ENCODE measurements around the gene GABRE. TPM values are rescaled to one million over a fixed set of nuclear protein-coding genes. Genes with fewer than 3 reads are reported as not detected.
A peak's percentile ranks its signal among the peaks of the same experiment; 100 is the strongest.

The GABRE gene
- total RNA-seq, 4 donors from 2014 or later: 38.4 to 149 (median 77.1) TPM

- no peak for TF ChIP-seq POLR2A (IDR thresholded peaks at IDR 0.05)
- intact Hi-C loops (cut with DNase I): no loop called here
- peak overlapping the region in 1 of 4 donors; percentile 2 for H3K4me3 ChIP-seq
- DNase-seq: no peak
- WGBS, 2 donors: 45 to 48% methylated on average over 4 of the region's 4 CpGs
- H3K36me3 ChIP-seq: no peaks in the 10 kb centered on the region
- peak overlapping the region; percentile 69 to 83 (median 73) for H3K27ac ChIP-seq
- no peaks in the 10 kb centered on the region for H3K9me3 ChIP-seq
- peaks cover 0 to 56% (median 0%) of the 10 kb centered on the region in 3 donors for H3K4me1 ChIP-seq
- no peaks in the 10 kb centered on the region for H3K27me3 ChIP-seq
Observed at GRCh38 chrX:151984902-151985301, 10.4 kb upstream of the GABRE start.

- 0 to 27% methylated on average over 1 to 3 of the region's 3 CpGs for WGBS, 2 donors
- TF ChIP-seq, protein P1, sequence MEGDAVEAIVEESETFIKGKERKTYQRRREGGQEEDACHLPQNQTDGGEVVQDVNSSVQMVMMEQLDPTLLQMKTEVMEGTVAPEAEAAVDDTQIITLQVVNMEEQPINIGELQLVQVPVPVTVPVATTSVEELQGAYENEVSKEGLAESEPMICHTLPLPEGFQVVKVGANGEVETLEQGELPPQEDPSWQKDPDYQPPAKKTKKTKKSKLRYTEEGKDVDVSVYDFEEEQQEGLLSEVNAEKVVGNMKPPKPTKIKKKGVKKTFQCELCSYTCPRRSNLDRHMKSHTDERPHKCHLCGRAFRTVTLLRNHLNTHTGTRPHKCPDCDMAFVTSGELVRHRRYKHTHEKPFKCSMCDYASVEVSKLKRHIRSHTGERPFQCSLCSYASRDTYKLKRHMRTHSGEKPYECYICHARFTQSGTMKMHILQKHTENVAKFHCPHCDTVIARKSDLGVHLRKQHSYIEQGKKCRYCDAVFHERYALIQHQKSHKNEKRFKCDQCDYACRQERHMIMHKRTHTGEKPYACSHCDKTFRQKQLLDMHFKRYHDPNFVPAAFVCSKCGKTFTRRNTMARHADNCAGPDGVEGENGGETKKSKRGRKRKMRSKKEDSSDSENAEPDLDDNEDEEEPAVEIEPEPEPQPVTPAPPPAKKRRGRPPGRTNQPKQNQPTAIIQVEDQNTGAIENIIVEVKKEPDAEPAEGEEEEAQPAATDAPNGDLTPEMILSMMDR (IDR thresholded peaks at IDR 0.05): no peak
- no peak for TF ChIP-seq POLR2A (IDR thresholded peaks at IDR 0.05)
- Histone ChIP-seq H3K4me1 (peaks cover 0 to 56% (median 0%) of the 10 kb centered on the region in 3 donors), H3K9me3 (no peaks in the 10 kb centered on the region), H3K36me3 (no peaks in the 10 kb centered on the region), H3K27me3 (no peaks in the 10 kb centered on the region), H3K4me3 (no peak overlapping the region), H3K27ac (peak overlapping the region; percentile 69 to 83 (median 73))
- intact Hi-C loops (cut with DNase I): no loop called here
- DNase-seq: no peak
Observed at GRCh38 chrX:151984328-151984727, 9.9 kb upstream of the GABRE start.

DNA sequence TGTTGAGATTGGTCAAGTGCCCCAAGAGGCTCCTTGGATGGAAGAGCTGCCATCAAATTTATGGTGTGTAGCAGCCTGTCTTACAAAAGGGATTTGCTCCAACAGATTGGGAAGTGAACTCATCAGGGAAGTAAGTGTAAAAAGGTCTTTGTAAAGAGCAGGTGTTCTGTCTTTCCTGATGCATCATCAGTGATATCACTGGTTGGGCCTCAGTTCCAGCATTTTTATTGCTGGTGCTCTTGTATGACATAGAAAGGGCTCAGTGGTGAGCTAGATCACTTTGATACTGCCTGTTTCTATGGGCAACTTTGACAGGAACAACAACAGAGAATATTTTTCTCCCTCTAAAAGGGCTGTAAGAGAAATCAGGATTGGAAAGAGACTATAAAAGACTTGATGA, 8.7 kb upstream of the GABRE start:
- Histone ChIP-seq H3K9me3 (no peaks in the 10 kb centered on the region), H3K27ac (peak overlapping the region in 3 of 4 donors; percentile 69 to 83 (median 76)), H3K4me3 (no peak overlapping the region), H3K4me1 (peaks cover 0 to 56% (median 0%) of the 10 kb centered on the region in 3 donors), H3K27me3 (no peaks in the 10 kb centered on the region), H3K36me3 (no peaks in the 10 kb centered on the region)
- DNase-seq: no peak
- TF ChIP-seq, protein P1 (IDR thresholded peaks at IDR 0.05): no peak
- TF ChIP-seq POLR2A (IDR thresholded peaks at IDR 0.05): no peak
- intact Hi-C loops (cut with DNase I): no loop called here

- 18 to 22% methylated on average over 3 of the region's 3 CpGs for WGBS, 2 donors
- Histone ChIP-seq H3K4me1 (peaks cover 0 to 61% (median 0%) of the 10 kb centered on the region in 3 donors), H3K4me3 (no peak overlapping the region), H3K36me3 (no peaks in the 10 kb centered on the region), H3K9me3 (no peaks in the 10 kb centered on the region), H3K27me3 (no peaks in the 10 kb centered on the region), H3K27ac (peak overlapping the region; percentile 60 to 83 (median 65))
- no peak for DNase-seq
- TF ChIP-seq, protein P1 (IDR thresholded peaks at IDR 0.05): no peak
- intact Hi-C loops (cut with DNase I): no loop called here
Observed at GRCh38 chrX:151982222-151982621, 7.7 kb upstream of the GABRE start.

GRCh38 chrX:151981129-151981528, 6.7 kb upstream of the GABRE start:
- H3K9me3 ChIP-seq: no peaks in the 10 kb centered on the region
- no peak for TF ChIP-seq POLR2A (IDR thresholded peaks at IDR 0.05)
- TF ChIP-seq, protein P1 (IDR thresholded peaks at IDR 0.05): no peak
- peaks cover 0 to 66% (median 0%) of the 10 kb centered on the region in 3 donors for H3K4me1 ChIP-seq
- WGBS, 2 donors: 19 to 39% methylated on average over 2 of the region's 2 CpGs
- H3K27ac ChIP-seq: peak overlapping the region; percentile 47 to 83 (median 64)
- intact Hi-C loops (cut with DNase I): no loop called here
- no peak for DNase-seq
- H3K36me3 ChIP-seq: no peaks in the 10 kb centered on the region
- H3K27me3 ChIP-seq: no peaks in the 10 kb centered on the region
- no peak overlapping the region for H3K4me3 ChIP-seq

DNA sequence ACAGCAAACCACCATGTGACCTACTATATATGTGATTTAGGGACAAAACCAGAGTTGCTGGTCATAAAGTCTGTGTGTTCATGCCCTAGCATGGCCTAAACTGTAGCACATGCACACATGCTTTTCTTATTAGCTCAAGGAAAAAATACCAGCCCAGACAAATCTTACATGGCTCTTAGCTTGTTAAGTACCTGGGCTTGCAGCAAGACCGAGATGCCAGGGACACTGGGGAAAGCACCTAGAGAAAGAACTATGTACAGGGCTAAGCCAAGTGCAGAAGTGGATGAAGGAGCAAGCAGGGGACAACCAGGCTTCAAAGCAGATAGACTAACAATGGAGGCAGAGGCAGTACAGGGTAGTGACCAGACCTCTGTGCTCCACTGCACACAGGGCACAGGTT, 3.4 kb upstream of the GABRE start:
- Histone ChIP-seq H3K9me3 (no peaks in the 10 kb centered on the region), H3K27ac (no peak overlapping the region), H3K27me3 (no peaks in the 10 kb centered on the region), H3K36me3 (no peaks in the 10 kb centered on the region), H3K4me1 (peaks cover 0 to 51% (median 0%) of the 10 kb centered on the region in 3 donors), H3K4me3 (no peak overlapping the region)
- WGBS, 2 donors: 40 to 50% methylated on average over 1 of the region's 1 CpG
- DNase-seq: no peak
- TF ChIP-seq, protein P1 (IDR thresholded peaks at IDR 0.05): no peak
- no peak for TF ChIP-seq POLR2A (IDR thresholded peaks at IDR 0.05)
- intact Hi-C loops (cut with DNase I): no loop called here
